ENCODE data around the gene IFIT2. TPM values are rescaled to one million over a fixed set of nuclear protein-coding genes. Genes with fewer than 3 reads are reported as not detected.
"Not testable (repeated sequence)": the region's sequence is repeated elsewhere in the genome, so short reads cannot be mapped to it uniquely, and the experiment has no call there.

Gene IFIT2
- total and polyA plus RNA-seq, 2 experiments from 2014 or later = 2.9 to 4.6 TPM

DNA sequence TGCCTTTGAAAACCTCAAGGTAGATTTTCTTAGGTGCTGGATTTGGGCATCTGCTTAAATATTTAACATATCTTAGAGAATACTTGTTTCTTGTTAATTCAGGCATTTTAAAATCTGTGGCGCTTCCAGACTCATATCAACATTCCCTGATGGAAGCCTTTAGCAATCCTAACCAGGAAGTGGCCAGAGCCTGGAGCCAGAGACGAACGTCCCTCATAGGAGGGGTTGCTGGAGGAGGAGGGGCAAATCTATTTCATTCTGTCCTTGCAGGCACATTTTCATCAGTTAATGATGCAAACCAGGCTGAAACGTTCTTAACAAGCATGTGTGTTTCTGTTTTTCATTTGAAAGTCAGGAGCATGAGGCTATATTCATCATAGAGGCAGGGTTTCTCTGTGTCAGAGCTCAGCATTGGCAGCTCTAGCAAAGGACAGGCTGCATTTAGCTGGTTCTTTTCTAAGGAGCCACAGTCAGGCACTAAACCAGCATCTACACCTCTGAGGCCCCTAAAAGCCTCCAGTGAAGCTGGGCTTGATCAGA is 17.8 kb upstream of the IFIT2 start:
- peaks cover 13% of the 10 kb centered on the region for H3K4me1 ChIP-seq (ENCODE audit: insufficient read depth)
- peak overlapping the region; percentile 67 for H3K4me2 ChIP-seq
- no peaks in the 10 kb centered on the region for H3K9me2 ChIP-seq (replicated peaks; ENCODE audit: insufficient read depth)
- peak overlapping the region; percentile 74 for H3K27ac ChIP-seq
- no peaks in the 10 kb centered on the region for H4K20me1 ChIP-seq (ENCODE audit: insufficient read depth, poor library complexity, severe bottlenecking)
- TF ChIP-seq, protein P1, sequence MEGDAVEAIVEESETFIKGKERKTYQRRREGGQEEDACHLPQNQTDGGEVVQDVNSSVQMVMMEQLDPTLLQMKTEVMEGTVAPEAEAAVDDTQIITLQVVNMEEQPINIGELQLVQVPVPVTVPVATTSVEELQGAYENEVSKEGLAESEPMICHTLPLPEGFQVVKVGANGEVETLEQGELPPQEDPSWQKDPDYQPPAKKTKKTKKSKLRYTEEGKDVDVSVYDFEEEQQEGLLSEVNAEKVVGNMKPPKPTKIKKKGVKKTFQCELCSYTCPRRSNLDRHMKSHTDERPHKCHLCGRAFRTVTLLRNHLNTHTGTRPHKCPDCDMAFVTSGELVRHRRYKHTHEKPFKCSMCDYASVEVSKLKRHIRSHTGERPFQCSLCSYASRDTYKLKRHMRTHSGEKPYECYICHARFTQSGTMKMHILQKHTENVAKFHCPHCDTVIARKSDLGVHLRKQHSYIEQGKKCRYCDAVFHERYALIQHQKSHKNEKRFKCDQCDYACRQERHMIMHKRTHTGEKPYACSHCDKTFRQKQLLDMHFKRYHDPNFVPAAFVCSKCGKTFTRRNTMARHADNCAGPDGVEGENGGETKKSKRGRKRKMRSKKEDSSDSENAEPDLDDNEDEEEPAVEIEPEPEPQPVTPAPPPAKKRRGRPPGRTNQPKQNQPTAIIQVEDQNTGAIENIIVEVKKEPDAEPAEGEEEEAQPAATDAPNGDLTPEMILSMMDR (IDR thresholded peaks at IDR 0.05; ENCODE audit: poor library complexity) = no peak
- no peak for TF ChIP-seq EZH2 (IDR thresholded peaks at IDR 0.05; ENCODE audit: borderline replicate concordance)
- TF ChIP-seq EZH2phosphoT487 (IDR thresholded peaks at IDR 0.05; ENCODE audit: low read depth, severe bottlenecking, unreplicated experiment) = no peak
- H3K27me3 ChIP-seq = no peaks in the 10 kb centered on the region
- H3K9me3 ChIP-seq (ENCODE audit: low read depth) = no peaks in the 10 kb centered on the region
- 14% methylated on average over 4 of the region's 4 CpGs for WGBS (ENCODE audit: low lambda C conversion rate, missing lambda C conversion rate)
- peak; percentile 78 for DNase-seq (ENCODE audit: low spot score)
- H3K36me3 ChIP-seq (replicated peaks; ENCODE audit: insufficient read depth, low read depth) = no peaks in the 10 kb centered on the region
- H3K4me3 ChIP-seq = no peak overlapping the region
- H2AFZ ChIP-seq = peak overlapping the region; percentile 34
- H3K79me2 ChIP-seq = no peaks in the 10 kb centered on the region

DNA sequence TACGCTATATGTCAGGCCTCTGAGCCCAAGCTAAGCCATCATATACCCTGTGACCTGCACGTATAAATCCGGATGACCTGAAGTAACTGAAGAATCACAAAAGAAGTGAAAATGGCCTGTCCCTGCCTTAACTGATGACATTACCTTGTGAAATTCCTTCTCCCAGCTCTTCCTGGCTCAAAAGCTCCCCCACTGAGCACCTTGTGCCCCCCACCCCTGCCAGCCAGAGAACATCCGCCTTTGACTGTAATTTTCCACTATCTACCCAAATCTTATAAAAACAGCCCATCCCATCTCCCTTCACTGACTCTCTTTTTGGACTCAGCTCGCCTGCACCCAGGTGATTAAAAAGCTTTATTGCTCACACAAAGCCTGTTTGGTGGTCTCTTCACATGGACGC is 17.1 kb upstream of the IFIT2 start:
- H3K36me3 ChIP-seq (replicated peaks; ENCODE audit: insufficient read depth, low read depth); H2AFZ ChIP-seq; H3K27me3 ChIP-seq; H3K79me2 ChIP-seq; DNase-seq (ENCODE audit: low spot score); H4K20me1 ChIP-seq (ENCODE audit: insufficient read depth, poor library complexity, severe bottlenecking); H3K9me3 ChIP-seq (ENCODE audit: low read depth); H3K4me3 ChIP-seq; H3K9me2 ChIP-seq (replicated peaks; ENCODE audit: insufficient read depth): not testable (repeated sequence)
- Histone ChIP-seq H3K4me1 (ENCODE audit: insufficient read depth) (peaks cover 10% of the 10 kb centered on the region), H3K27ac (peak overlapping the region; percentile 74), H3K4me2 (peak overlapping the region; percentile 67)
- 77% methylated on average over 6 of the region's 6 CpGs for WGBS (ENCODE audit: low lambda C conversion rate, missing lambda C conversion rate)

GRCh38 chr10:89285303-89285702 is 16.5 kb upstream of the IFIT2 start:
- 84% methylated on average over 4 of the region's 4 CpGs for WGBS (ENCODE audit: low lambda C conversion rate, missing lambda C conversion rate)
- DNase-seq (ENCODE audit: low spot score); H3K4me2 ChIP-seq; H3K27ac ChIP-seq; H3K9me2 ChIP-seq (replicated peaks; ENCODE audit: insufficient read depth); H3K79me2 ChIP-seq; H3K27me3 ChIP-seq; H4K20me1 ChIP-seq (ENCODE audit: insufficient read depth, poor library complexity, severe bottlenecking); H3K4me3 ChIP-seq; H3K9me3 ChIP-seq (ENCODE audit: low read depth); H2AFZ ChIP-seq; H3K36me3 ChIP-seq (replicated peaks; ENCODE audit: insufficient read depth, low read depth): not testable (repeated sequence)
- H3K4me1 ChIP-seq (ENCODE audit: insufficient read depth) = peaks cover 10% of the 10 kb centered on the region

GRCh38 chr10:89294721-89295239 is 7.1 kb upstream of the IFIT2 start:
- TF ChIP-seq EZH2 (IDR thresholded peaks at IDR 0.05; ENCODE audit: borderline replicate concordance) (no peak), EZH2phosphoT487 (IDR thresholded peaks at IDR 0.05; ENCODE audit: low read depth, severe bottlenecking, unreplicated experiment) (no peak)
- TF ChIP-seq, protein P1 (IDR thresholded peaks at IDR 0.05; ENCODE audit: poor library complexity) = no peak
- H3K4me3 ChIP-seq = no peak overlapping the region
- H3K27ac ChIP-seq = no peak overlapping the region

More at GRCh38 chr10:89294721-89295239, 7.1 kb upstream of the IFIT2 start:
- WGBS (ENCODE audit: low lambda C conversion rate, missing lambda C conversion rate) = 88% methylated on average over 3 of the region's 3 CpGs
- H3K27me3 ChIP-seq = no peaks in the 10 kb centered on the region
- no peaks in the 10 kb centered on the region for H3K79me2 ChIP-seq
- no peaks in the 10 kb centered on the region for H3K36me3 ChIP-seq (replicated peaks; ENCODE audit: insufficient read depth, low read depth)
- H3K9me3 ChIP-seq (ENCODE audit: low read depth) = no peaks in the 10 kb centered on the region
- no peaks in the 10 kb centered on the region for H3K9me2 ChIP-seq (replicated peaks; ENCODE audit: insufficient read depth)
- H3K4me2 ChIP-seq = no peak overlapping the region
- H4K20me1 ChIP-seq (ENCODE audit: insufficient read depth, poor library complexity, severe bottlenecking) = no peaks in the 10 kb centered on the region
- H3K4me1 ChIP-seq (ENCODE audit: insufficient read depth) = no peaks in the 10 kb centered on the region
- DNase-seq (ENCODE audit: low spot score) = no peak
- H2AFZ ChIP-seq = no peak overlapping the region
